Smooth muscle cell (in vitro differentiated cells): ENCODE results near the gene WHRN. TPM values are rescaled to one million over a fixed set of nuclear protein-coding genes. Genes with fewer than 3 reads are reported as not detected.

Experiments used
- DNase-seq: peaks from one replicate; lab custom pipeline; 2025; ENCODE audit not compliant: unreplicated experiment; lab: John Stamatoyannopoulos, UW
- H2AFZ ChIP-seq: fragments of 200-600 bp; sonication (generic); 2 replicates; pipeline ENCODE4 v1.6.0; 2016; ENCODE audit warnings: antibody characterized with exemption, low read depth, mild to moderate bottlenecking
- H3F3A ChIP-seq: fragments of 200-600 bp; sonication (generic); 2 replicates; pipeline ENCODE4 v1.6.0; 2017; ENCODE audit warnings: antibody characterized with exemption, low read depth
- H3K27ac ChIP-seq: fragments of 200-600 bp; sonication (generic); 2 replicates; pipeline ENCODE4 v1.5.1; 2016; ENCODE audit warnings: low read depth, mild to moderate bottlenecking
- H3K27me3 ChIP-seq: fragments of 200-600 bp; sonication (generic); 2 replicates; pipeline ENCODE4 v1.6.1; 2016; ENCODE audit warnings: low read depth, mild to moderate bottlenecking
- H3K36me3 ChIP-seq: fragments of 200-600 bp; sonication (generic); 2 replicates; pipeline ENCODE4 v1.5.1; 2016; ENCODE audit warnings: low read depth
- H3K4me1 ChIP-seq: fragments of 200-600 bp; sonication (generic); 2 replicates; pipeline ENCODE4 v1.5.1; 2016; ENCODE audit warnings: low read depth
- H3K4me2 ChIP-seq: fragments of 200-600 bp; sonication (generic); 2 replicates; pipeline ENCODE4 v1.6.0; 2016; ENCODE audit warnings: mild to moderate bottlenecking
- H3K4me3 ChIP-seq: fragments of 200-600 bp; sonication (generic); 2 replicates; pipeline ENCODE4 v1.5.1; 2016; ENCODE audit warnings: mild to moderate bottlenecking
- H3K79me2 ChIP-seq: fragments of 200-600 bp; sonication (generic); 2 replicates; pipeline ENCODE4 v1.6.0; 2016; ENCODE audit warnings: low read depth, mild to moderate bottlenecking
- H3K9ac ChIP-seq: fragments of 200-600 bp; sonication (generic); 2 replicates; pipeline ENCODE4 v1.6.0; 2016; ENCODE audit warnings: low read depth
- H3K9me3 ChIP-seq: fragments of 200-600 bp; sonication (generic); replicated peaks from 2 replicates; pipeline ENCODE4 v1.5.1; 2016; ENCODE audit warnings: low read depth
- H4K20me1 ChIP-seq: fragments of 200-600 bp; sonication (generic); 2 replicates; pipeline ENCODE4 v1.6.0; 2016; ENCODE audit warnings: low read depth
- WGBS: methylation state at CpG from one replicate; pipeline ENCODE4 v1.1.7; 2016; ENCODE audit warnings: low lambda C conversion rate; 5-methylcytosine and 5-hydroxymethylcytosine counted together
- polyA plus RNA-seq: library from polyadenylated mRNA; unstranded; fragments of >200 nt; fragmentation: Nextera tagmentation; extraction: Ambion mirVana; gene quantifications from 2 replicates; pipeline ENCODE4 v1.2.1, GENCODE V29; 2016
- total RNA-seq: library from RNA; depleted of rRNA; stranded (reverse); fragments of >200 nt; gene quantifications from 2 replicates; pipeline ENCODE4 v1.2.3, GENCODE V29; 2014
- TF ChIP-seq, protein P1 (sequence below): fragments of 200-600 bp; sonication (generic); IDR thresholded peaks from 2 replicates; pipeline ENCODE4 v1.5.1; 2017; ENCODE audit warnings: borderline replicate concordance, mild to moderate bottlenecking, antibody characterized with exemption; ENCODE audit not compliant: insufficient read depth, poor library complexity, severe bottlenecking

WHRN gene
- total and polyA plus RNA-seq, 2 experiments from 2014 or later, result 3.6 to 12.9 TPM

DNA sequence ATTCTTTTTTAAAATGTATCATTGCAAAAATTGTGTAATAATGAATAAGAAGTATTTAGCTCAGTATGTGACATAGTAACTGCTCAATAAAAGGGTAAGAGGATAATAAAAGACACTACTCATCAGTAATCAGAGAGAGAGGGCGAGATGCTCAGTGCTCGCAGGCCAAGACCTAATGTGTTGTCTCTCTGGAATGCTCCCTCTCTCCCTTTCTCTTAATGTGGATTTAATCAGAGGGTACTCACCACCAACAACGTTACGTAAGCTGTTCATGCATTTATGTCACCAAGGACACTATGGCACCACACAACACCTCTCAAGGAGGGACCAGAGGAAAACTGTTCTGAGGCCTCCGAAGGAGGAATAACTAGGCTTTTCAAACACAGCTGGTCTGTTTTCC is 42.5 kb downstream of the WHRN start:
- Histone ChIP-seq H3K9me3 (no peaks in the 10 kb centered on the region), H3K4me1 (peaks cover 9% of the 10 kb centered on the region), H3F3A (no peaks in the 10 kb centered on the region), H4K20me1 (no peaks in the 10 kb centered on the region), H3K27me3 (no peaks in the 10 kb centered on the region), H2AFZ (no peak overlapping the region), H3K4me2 (no peak overlapping the region), H3K36me3 (no peaks in the 10 kb centered on the region), H3K27ac (no peak overlapping the region), H3K4me3 (no peak overlapping the region), H3K79me2 (no peaks in the 10 kb centered on the region), H3K9ac (no peak overlapping the region)
- TF ChIP-seq, protein P1, sequence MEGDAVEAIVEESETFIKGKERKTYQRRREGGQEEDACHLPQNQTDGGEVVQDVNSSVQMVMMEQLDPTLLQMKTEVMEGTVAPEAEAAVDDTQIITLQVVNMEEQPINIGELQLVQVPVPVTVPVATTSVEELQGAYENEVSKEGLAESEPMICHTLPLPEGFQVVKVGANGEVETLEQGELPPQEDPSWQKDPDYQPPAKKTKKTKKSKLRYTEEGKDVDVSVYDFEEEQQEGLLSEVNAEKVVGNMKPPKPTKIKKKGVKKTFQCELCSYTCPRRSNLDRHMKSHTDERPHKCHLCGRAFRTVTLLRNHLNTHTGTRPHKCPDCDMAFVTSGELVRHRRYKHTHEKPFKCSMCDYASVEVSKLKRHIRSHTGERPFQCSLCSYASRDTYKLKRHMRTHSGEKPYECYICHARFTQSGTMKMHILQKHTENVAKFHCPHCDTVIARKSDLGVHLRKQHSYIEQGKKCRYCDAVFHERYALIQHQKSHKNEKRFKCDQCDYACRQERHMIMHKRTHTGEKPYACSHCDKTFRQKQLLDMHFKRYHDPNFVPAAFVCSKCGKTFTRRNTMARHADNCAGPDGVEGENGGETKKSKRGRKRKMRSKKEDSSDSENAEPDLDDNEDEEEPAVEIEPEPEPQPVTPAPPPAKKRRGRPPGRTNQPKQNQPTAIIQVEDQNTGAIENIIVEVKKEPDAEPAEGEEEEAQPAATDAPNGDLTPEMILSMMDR, result no peak
- 88% methylated on average over 5 of the region's 5 CpGs for WGBS
- DNase-seq, result no peak

DNA sequence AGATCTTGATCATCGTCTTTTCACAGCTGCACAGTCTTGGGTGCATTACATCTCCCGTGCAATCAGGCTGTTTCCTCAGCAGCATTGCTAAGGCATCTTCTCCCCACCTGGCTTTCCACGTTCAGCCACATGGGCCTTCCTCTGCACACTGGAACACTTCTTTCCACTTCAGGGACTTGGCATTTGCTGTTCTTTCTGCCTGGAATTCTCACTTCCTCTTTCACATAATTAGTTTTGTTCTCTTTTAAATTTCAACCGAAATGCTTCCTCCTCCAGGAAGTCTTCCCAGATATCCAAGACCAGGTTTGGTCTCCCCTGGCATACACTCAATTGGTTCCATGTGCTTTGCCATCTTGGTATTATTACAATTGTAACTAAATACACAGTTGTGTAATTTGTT is 43.8 kb downstream of the WHRN start:
- Histone ChIP-seq H4K20me1 (no peaks in the 10 kb centered on the region), H3K4me3 (no peak overlapping the region), H3K36me3 (no peaks in the 10 kb centered on the region), H3K4me2 (no peak overlapping the region), H3F3A (no peaks in the 10 kb centered on the region), H3K79me2 (no peaks in the 10 kb centered on the region), H3K4me1 (peaks cover 9% of the 10 kb centered on the region), H3K27me3 (no peaks in the 10 kb centered on the region), H2AFZ (no peak overlapping the region), H3K9ac (no peak overlapping the region), H3K9me3 (no peaks in the 10 kb centered on the region), H3K27ac (no peak overlapping the region)
- no peak for DNase-seq
- 87% methylated on average over 4 of the region's 4 CpGs for WGBS
- TF ChIP-seq, protein P1, result no peak

DNA sequence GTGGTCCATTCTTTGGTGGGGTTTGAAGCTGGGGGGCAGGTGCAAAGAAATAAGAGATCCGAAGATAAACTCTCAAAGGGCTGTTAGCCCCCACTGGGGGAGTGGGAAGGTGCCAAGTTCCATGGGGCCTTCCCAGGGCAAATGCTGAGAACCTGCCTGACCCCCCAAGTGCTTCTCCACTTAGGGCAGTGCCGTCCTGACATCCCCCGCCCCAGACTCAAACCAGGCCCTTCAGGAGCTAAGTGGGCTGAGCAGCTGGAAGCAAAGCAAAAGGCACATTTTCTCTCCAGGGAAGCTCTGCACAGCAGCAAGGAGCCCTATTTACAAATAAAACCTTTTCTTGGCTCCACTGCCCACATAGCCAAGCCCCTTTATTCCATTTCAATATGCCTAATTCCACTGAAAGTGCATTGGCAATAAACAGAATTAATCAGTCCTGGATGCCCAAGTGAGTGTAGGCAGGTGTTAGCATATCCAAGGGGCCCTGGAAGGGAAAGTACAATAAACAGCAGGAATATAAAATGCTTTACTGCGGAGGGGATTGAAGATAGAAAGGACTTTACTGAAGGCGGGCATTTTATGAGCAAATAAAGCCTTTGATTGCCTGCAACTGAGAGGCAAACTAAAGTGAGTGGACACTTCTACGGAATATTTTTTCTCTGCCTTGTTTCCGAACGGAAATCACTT is 44.6 kb downstream of the WHRN start:
- Histone ChIP-seq H4K20me1 (no peaks in the 10 kb centered on the region), H3K27me3 (no peaks in the 10 kb centered on the region), H3F3A (no peaks in the 10 kb centered on the region), H3K36me3 (no peaks in the 10 kb centered on the region), H3K4me1 (peaks cover 9% of the 10 kb centered on the region), H3K79me2 (no peaks in the 10 kb centered on the region), H3K27ac (no peak overlapping the region), H3K4me2 (no peak overlapping the region), H3K9me3 (no peaks in the 10 kb centered on the region), H2AFZ (no peak overlapping the region), H3K4me3 (no peak overlapping the region), H3K9ac (no peak overlapping the region)
- DNase-seq, result no peak
- TF ChIP-seq, protein P1, result no peak
- 72% methylated on average over 8 of the region's 8 CpGs for WGBS

DNA sequence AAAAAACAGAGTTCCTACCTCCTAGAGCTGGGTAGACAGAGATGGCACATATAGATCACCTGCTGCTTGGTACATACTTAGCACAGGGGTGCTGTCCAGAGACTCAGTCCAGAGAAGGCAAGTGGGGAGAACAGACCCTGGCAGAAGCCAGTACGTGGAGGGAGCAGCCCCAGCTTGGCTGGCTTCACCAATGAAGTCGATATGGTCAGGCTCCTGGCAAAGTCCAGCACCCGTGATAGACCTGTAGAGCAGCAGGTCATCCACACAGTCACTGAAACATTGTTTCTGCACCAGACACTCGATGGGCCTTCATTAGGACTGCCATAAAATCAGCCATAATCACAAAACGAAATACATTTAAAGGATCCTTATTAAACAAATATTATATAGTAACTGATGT is 45.8 kb downstream of the WHRN start:
- Histone ChIP-seq H3K27ac (no peak overlapping the region), H3K9me3 (no peaks in the 10 kb centered on the region), H3K79me2 (no peaks in the 10 kb centered on the region), H3K4me1 (peaks cover 9% of the 10 kb centered on the region), H3K4me3 (no peak overlapping the region), H3K4me2 (no peak overlapping the region), H3K36me3 (no peaks in the 10 kb centered on the region), H3K9ac (no peak overlapping the region), H3K27me3 (no peaks in the 10 kb centered on the region), H2AFZ (no peak overlapping the region), H3F3A (no peaks in the 10 kb centered on the region), H4K20me1 (no peaks in the 10 kb centered on the region)
- TF ChIP-seq, protein P1, result no peak
- DNase-seq, result no peak
- 90% methylated on average over 5 of the region's 5 CpGs for WGBS
